HG02973 (cell line): Measurements from ENCODE around the gene ESRRA.

Experiments
- ATAC-seq: cut with Tn5 transposase; IDR thresholded peaks from one replicate; pipeline ENCODE4 v1.9.1; 2021; ENCODE audit warnings: moderate library complexity; ENCODE audit not compliant: unreplicated experiment

The ESRRA gene

GRCh38 chr11:64291262-64291751, 14.0 kb upstream of the ESRRA start, which contains the start of gene KCNK4:
TSS of gene KCNK4 (plus strand) at chr11:64291302. CDS start at chr11:64293019, 1,717 bp downstream.
- ATAC-seq: no peak

- no peak for ATAC-seq
Observed at GRCh38 chr11:64291752-64292459, 13.4 kb upstream of the ESRRA start.

GRCh38 chr11:64292460-64293254, 12.7 kb upstream of the ESRRA start:
- ATAC-seq: no peak

GRCh38 chr11:64294774-64295173, 10.6 kb upstream of the ESRRA start:
- no peak for ATAC-seq

GRCh38 chr11:64295760-64296159, 9.6 kb upstream of the ESRRA start:
- no peak for ATAC-seq

GRCh38 chr11:64296236-64296635, 9.1 kb upstream of the ESRRA start:
- ATAC-seq: no peak

- no peak for ATAC-seq
Observed at GRCh38 chr11:64296830-64297698, 8.3 kb upstream of the ESRRA start.

GRCh38 chr11:64297699-64298358, 7.5 kb upstream of the ESRRA start:
- ATAC-seq: no peak

GRCh38 chr11:64298966-64299846, 6.1 kb upstream of the ESRRA start:
- no peak for ATAC-seq

GRCh38 chr11:64299847-64300648, 5.3 kb upstream of the ESRRA start, which contains the start of gene CATSPERZ:
TSS of gene CATSPERZ (plus strand) at chr11:64300358. CDS start at chr11:64300411, 53 bp downstream.
- ATAC-seq: no peak

- ATAC-seq: no peak
Observed at GRCh38 chr11:64303109-64304031, 2.0 kb upstream of the ESRRA start.

GRCh38 chr11:64304032-64304315, 1.4 kb upstream of the ESRRA start:
- ATAC-seq: no peak

- peak; percentile 7 for ATAC-seq
Observed at GRCh38 chr11:64304316-64305072, 830 bp upstream of the ESRRA start.

- peak; percentile 16 for ATAC-seq
Observed at GRCh38 chr11:64305691-64306562, 603 bp downstream of the ESRRA start.

GRCh38 chr11:64306563-64306875, 1.2 kb downstream of the ESRRA start:
- no peak for ATAC-seq

GRCh38 chr11:64306876-64307622, 1.7 kb downstream of the ESRRA start:
- no peak for ATAC-seq
